Suprapubic skin (tissue), 4 donors: ENCODE results near the gene LAIR2.

Experiments
- EP300 ChIP-seq: sonication (generic); formaldehyde crosslinking; IDR thresholded peaks from one replicate; pipeline ENCODE4 v1.6.1; 2017; ENCODE audit warnings: antibody characterized with exemption
- POLR2A ChIP-seq, 2 donors: fragments of 450-650 bp; IDR thresholded peaks; one replicate each; pipeline ENCODE4 v1.6.1; 2017; ENCODE audit warnings: antibody characterized with exemption in 2 of 2, mild to moderate bottlenecking in 2 of 2, moderate library complexity in 2 of 2
- POLR2AphosphoS5 ChIP-seq, 3 donors: sonication (generic); formaldehyde crosslinking; IDR thresholded peaks; one replicate each; pipeline ENCODE4 v1.6.1; 2017; ENCODE audit warnings: antibody characterized with exemption in 3 of 3
- TF ChIP-seq, protein P1 (sequence below), 2 donors: fragments of 200-600 bp in 1 of 2; fragments of 450-650 bp in 1 of 2; sonication (generic) in 1 of 2; IDR thresholded peaks; one replicate each; pipeline ENCODE4 v1.5.1; 2016 to 2019; ENCODE audit warnings: antibody characterized with exemption in 2 of 2, mild to moderate bottlenecking in 1 of 2, moderate library complexity in 1 of 2

DNA sequence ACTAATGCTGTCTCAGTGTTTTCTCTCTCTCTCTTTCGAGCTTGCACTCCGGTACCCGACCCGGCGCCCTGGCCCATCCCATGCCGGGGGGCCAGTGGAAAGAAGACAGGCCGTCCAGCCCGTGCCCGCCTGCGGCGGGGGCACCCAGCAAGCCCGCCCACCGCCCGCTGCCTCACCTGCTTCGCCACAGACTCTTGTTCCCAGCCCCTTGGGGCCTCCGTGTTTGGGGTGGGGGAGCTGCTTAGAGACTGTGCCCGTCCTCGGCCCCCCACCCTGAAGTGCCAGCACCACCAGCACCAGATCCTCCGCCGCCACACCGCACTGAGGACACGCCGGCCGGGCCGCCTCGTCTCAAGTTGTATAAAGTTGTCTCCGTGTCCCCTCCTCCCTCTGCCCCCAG lies 41.4 kb upstream of the LAIR2 start:
- TF ChIP-seq POLR2AphosphoS5 (IDR thresholded peaks at IDR 0.05) (no peak), POLR2A (IDR thresholded peaks at IDR 0.05) (no peak), EP300 (no peak)
- TF ChIP-seq, protein P1, sequence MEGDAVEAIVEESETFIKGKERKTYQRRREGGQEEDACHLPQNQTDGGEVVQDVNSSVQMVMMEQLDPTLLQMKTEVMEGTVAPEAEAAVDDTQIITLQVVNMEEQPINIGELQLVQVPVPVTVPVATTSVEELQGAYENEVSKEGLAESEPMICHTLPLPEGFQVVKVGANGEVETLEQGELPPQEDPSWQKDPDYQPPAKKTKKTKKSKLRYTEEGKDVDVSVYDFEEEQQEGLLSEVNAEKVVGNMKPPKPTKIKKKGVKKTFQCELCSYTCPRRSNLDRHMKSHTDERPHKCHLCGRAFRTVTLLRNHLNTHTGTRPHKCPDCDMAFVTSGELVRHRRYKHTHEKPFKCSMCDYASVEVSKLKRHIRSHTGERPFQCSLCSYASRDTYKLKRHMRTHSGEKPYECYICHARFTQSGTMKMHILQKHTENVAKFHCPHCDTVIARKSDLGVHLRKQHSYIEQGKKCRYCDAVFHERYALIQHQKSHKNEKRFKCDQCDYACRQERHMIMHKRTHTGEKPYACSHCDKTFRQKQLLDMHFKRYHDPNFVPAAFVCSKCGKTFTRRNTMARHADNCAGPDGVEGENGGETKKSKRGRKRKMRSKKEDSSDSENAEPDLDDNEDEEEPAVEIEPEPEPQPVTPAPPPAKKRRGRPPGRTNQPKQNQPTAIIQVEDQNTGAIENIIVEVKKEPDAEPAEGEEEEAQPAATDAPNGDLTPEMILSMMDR (IDR thresholded peaks at IDR 0.05): no peak
